Epithelial cell of alveolus of lung (primary cell): Measurements from ENCODE around the gene MYCL. TPM values are rescaled to one million over a fixed set of nuclear protein-coding genes. Genes with fewer than 3 reads are reported as not detected.

ENCODE experiments used
- total RNA-seq: library from RNA; depleted of rRNA; stranded (reverse); fragments of >200 nt; gene quantifications from 2 replicates; pipeline ENCODE4 v1.2.1, GENCODE V29; 2015

The MYCL gene, protein sequence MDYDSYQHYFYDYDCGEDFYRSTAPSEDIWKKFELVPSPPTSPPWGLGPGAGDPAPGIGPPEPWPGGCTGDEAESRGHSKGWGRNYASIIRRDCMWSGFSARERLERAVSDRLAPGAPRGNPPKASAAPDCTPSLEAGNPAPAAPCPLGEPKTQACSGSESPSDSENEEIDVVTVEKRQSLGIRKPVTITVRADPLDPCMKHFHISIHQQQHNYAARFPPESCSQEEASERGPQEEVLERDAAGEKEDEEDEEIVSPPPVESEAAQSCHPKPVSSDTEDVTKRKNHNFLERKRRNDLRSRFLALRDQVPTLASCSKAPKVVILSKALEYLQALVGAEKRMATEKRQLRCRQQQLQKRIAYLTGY
- total RNA-seq, result 0.32 and 0.52 TPM in 2 replicates

GRCh38 chr1:39901714-39902459 lies at the start of gene MYCL:
TSS of gene MYCL (minus strand) at chr1:39901917. CDS start at chr1:39901434, 483 bp downstream.

Other genes with a start within 250 kb of the MYCL start
- gene NT5C1A, start 229.8 kb downstream of the MYCL start, total RNA-seq, result not detected in 2 replicates
- not detected in 2 replicates for gene HPCAL4, start 210.5 kb downstream of the MYCL start, total RNA-seq
- gene PPIE, start 163.0 kb downstream of the MYCL start, total RNA-seq, result 51.8 and 53.0 TPM in 2 replicates
- 0.64 and 5.2 TPM in 2 replicates for gene OXCT2, start 130.6 kb downstream of the MYCL start, total RNA-seq
- gene BMP8B, start 113.1 kb downstream of the MYCL start, total RNA-seq, result 0.08 TPM in 1 of 2 replicates, not detected in the other
- 13.3 and 19.5 TPM in 2 replicates for gene TRIT1, start 18.4 kb downstream of the MYCL start, total RNA-seq
- 0.32 and 10.3 TPM in 2 replicates for gene MFSD2A, start 53.2 kb upstream of the MYCL start, total RNA-seq
- 218 and 480 TPM in 2 replicates for gene CAP1, start 138.8 kb upstream of the MYCL start, total RNA-seq
- gene PPT1, start 195.3 kb upstream of the MYCL start, total RNA-seq, result 69.8 and 81.6 TPM in 2 replicates